ENCODE data around the gene C17orf78. TPM values are rescaled to one million over a fixed set of nuclear protein-coding genes. Genes with fewer than 3 reads are reported as not detected.

C17orf78 gene
- total RNA-seq, 1 experiment from 2014 or later: not detected

DNA sequence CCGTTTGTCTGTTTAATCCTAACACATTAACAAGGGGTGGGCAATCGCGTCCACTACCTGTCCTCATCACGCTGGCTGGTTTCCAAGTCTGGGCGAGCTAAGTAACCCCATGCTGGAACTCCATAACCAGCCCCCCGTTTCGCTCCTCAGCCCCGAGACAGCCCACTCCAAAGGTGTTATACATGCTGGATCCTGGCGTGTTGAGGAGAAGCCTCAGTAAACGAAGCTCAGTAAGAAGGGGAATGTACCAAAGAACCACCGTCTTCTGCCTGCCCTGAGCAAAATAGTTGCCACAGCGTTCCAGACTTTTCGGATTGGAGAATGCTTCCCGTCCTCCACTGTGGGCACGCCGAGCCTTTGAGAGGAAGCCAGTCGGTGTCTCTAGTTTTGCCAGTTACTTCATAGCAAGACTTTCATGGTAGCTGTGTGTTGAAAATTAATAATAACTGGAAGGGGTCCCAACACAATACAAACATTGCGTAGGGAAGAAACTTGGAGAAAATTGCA, 16.1 kb upstream of the C17orf78 start:
- TF ChIP-seq CBX3 (IDR thresholded peaks at IDR 0.05; ENCODE audit: low read depth) (no peak), SP1 (IDR thresholded peaks at IDR 0.05; ENCODE audit: low read depth) (no peak), ZFX (IDR thresholded peaks at IDR 0.05) (no peak), POLR2A (IDR thresholded peaks at IDR 0.05; ENCODE audit: borderline replicate concordance, extremely low read depth, insufficient read depth, insufficient read length) (no peak), TCF7L2 (IDR thresholded peaks at IDR 0.05; ENCODE audit: borderline replicate concordance, extremely low read depth, insufficient read depth, insufficient read length) (no peak), EGR1 (IDR thresholded peaks at IDR 0.05; ENCODE audit: low read depth) (no peak), RAD21 (IDR thresholded peaks at IDR 0.05; ENCODE audit: low read depth) (no peak), ZNF274 (IDR thresholded peaks at IDR 0.05; ENCODE audit: low read depth, low read length) (no peak), ELF1 (IDR thresholded peaks at IDR 0.05; ENCODE audit: borderline replicate concordance, low read depth) (no peak), POLR2AphosphoS5 (IDR thresholded peaks at IDR 0.05; ENCODE audit: low read depth, low read length) (no peak), JUND (IDR thresholded peaks at IDR 0.05) (no peak)
- TF ChIP-seq, protein P1, sequence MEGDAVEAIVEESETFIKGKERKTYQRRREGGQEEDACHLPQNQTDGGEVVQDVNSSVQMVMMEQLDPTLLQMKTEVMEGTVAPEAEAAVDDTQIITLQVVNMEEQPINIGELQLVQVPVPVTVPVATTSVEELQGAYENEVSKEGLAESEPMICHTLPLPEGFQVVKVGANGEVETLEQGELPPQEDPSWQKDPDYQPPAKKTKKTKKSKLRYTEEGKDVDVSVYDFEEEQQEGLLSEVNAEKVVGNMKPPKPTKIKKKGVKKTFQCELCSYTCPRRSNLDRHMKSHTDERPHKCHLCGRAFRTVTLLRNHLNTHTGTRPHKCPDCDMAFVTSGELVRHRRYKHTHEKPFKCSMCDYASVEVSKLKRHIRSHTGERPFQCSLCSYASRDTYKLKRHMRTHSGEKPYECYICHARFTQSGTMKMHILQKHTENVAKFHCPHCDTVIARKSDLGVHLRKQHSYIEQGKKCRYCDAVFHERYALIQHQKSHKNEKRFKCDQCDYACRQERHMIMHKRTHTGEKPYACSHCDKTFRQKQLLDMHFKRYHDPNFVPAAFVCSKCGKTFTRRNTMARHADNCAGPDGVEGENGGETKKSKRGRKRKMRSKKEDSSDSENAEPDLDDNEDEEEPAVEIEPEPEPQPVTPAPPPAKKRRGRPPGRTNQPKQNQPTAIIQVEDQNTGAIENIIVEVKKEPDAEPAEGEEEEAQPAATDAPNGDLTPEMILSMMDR (IDR thresholded peaks at IDR 0.05 in 2 of 3, conservative IDR thresholded peaks at IDR 0.05 in 1 of 3; ENCODE audit: borderline replicate concordance in 1 of 3, insufficient read depth in 1 of 3, low read depth in 2 of 3, low read length in 2 of 3): no peak
- TF ChIP-seq, protein P2, sequence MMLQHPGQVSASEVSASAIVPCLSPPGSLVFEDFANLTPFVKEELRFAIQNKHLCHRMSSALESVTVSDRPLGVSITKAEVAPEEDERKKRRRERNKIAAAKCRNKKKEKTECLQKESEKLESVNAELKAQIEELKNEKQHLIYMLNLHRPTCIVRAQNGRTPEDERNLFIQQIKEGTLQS (IDR thresholded peaks at IDR 0.05): no peak
- no peaks in the 10 kb centered on the region for H3K9me2 ChIP-seq (ENCODE audit: insufficient read depth)
- ATAC-seq: peak; percentile 0; the same call in 1 of the 2 replicates
- ChIA-PET CTCF (interaction anchor here (1.0 kb wide), 1 partner anchor 250 kb away, joined by 4 read pairs; the partner anchor contains the start of gene SYNRG), RAD21 (ENCODE audit: low non-redundant PET in 1 of 2, low total read pairs in 2 of 2, uncharacterized antibody in 2 of 2, unreplicated experiment in 2 of 2) (no interaction called here), POLR2A (interaction anchor here (0.6 to 1.2 kb wide), 5 partner anchors 8 to 421 kb away, joined by 3 to 11 read pairs (median 6); no protein-coding TSS in a partner anchor)
- no peak overlapping the region for H2AFZ ChIP-seq (ENCODE audit: low read depth, low read length, poor library complexity, severe bottlenecking)
- H3K36me3 ChIP-seq (ENCODE audit: control insufficient read depth in 1 of 2, insufficient read depth in 2 of 2, low read length in 2 of 2): no peaks in the 10 kb centered on the region; a peak in 1 of 4 replicates
- H4K20me1 ChIP-seq (ENCODE audit: insufficient read depth): no peaks in the 10 kb centered on the region
- H3K27ac ChIP-seq (ENCODE audit: low read depth, low read length): peak overlapping the region; percentile 86
- H3K27me3 ChIP-seq (ENCODE audit: insufficient read depth, low read length): no peaks in the 10 kb centered on the region
- peaks cover 41% of the 10 kb centered on the region for H3K79me2 ChIP-seq (ENCODE audit: insufficient read depth, low read length)
- no peak for DNase-seq (ENCODE audit: low read depth, low spot score)
- H3K9me3 ChIP-seq (ENCODE audit: control insufficient read depth in 1 of 2, insufficient read depth in 1 of 2, low read depth in 1 of 2, low read length in 2 of 2): no peaks in the 10 kb centered on the region
- intact Hi-C loops (cut with micrococcal nuclease): loop anchor here (5.0 kb wide), 1 partner anchor 38 kb away; no protein-coding TSS in a partner anchor
- peak overlapping the region; percentile 41 to 96; a peak in 3 of 4 replicates for H3K4me3 ChIP-seq (replicated peaks in 1 of 2; ENCODE audit: low read depth in 1 of 2, low read length in 2 of 2)
- BruUV-seq (replicated peaks): TSS peak; percentile 88
- peak overlapping the region; percentile 84 for H3K4me2 ChIP-seq (ENCODE audit: low read length)
- peak overlapping the region; percentile 99 for H3K9ac ChIP-seq (ENCODE audit: low read length)
- peaks cover 29 to 32% of the 10 kb centered on the region in 2 experiments for H3K4me1 ChIP-seq (ENCODE audit: control insufficient read depth in 1 of 2, insufficient read depth in 2 of 2, low read length in 2 of 2)

Data from HCT116 (cell line).